WTC11 (cell line): ENCODE measurements around the gene TUBB2B. TPM values are rescaled to one million over a fixed set of nuclear protein-coding genes. Genes with fewer than 3 reads are reported as not detected.

Source experiments
- ATAC-seq: fragments of 200-7000 bp; cut with Tn5 transposase; 2 replicates; pipeline ENCODE4 v1.10.0; 2021; ENCODE audit warnings: mild to moderate bottlenecking, moderate library complexity
- CTCF ChIA-PET: fragments of 300-600 bp; sonication (Branson Sonifier 250); formaldehyde crosslinking; loops from one replicate; lab custom pipeline; 2021; ENCODE audit warnings: antibody characterized with exemption; lab: Charles Lee
- POLR2A ChIA-PET: fragments of 350-600 bp; sonication (Branson Sonifier 250); formaldehyde crosslinking; loops from one replicate; lab custom pipeline; 2021; ENCODE audit warnings: antibody characterized with exemption; lab: Charles Lee
- DNase-seq: peaks from one replicate; pipeline ENCODE4 v3.0.0; 2021; ENCODE audit warnings: low spot score
- H3K27ac Mint-ChIP-seq: 2 replicates; pipeline ENCODE4 v1.8.0; 2021; ENCODE audit warnings: mixed read lengths
- H3K27me3 Mint-ChIP-seq: 2 replicates; pipeline ENCODE4 v1.8.0; 2021; ENCODE audit warnings: low read depth, mild to moderate bottlenecking, moderate library complexity, mixed read lengths
- H3K36me3 Mint-ChIP-seq: 2 replicates; pipeline ENCODE4 v1.8.0; 2021; ENCODE audit warnings: mixed read lengths
- H3K4me1 Mint-ChIP-seq: 2 replicates; pipeline ENCODE4 v1.8.0; 2022; ENCODE audit warnings: mixed read lengths
- H3K4me3 Mint-ChIP-seq: 2 replicates; pipeline ENCODE4 v1.8.0; 2021; ENCODE audit warnings: mild to moderate bottlenecking, moderate library complexity, mixed read lengths
- H3K9me3 Mint-ChIP-seq: 2 replicates; pipeline ENCODE4 v1.8.0; 2021; ENCODE audit warnings: mixed read lengths
- CREB1 ChIP-seq: sonication (generic); formaldehyde crosslinking; IDR thresholded peaks from 2 replicates; pipeline ENCODE4 v1.8.0; 2023; ENCODE audit warnings: mild to moderate bottlenecking, missing genetic modification reagents
- ELF4 ChIP-seq: sonication (generic); formaldehyde crosslinking; IDR thresholded peaks from 2 replicates; pipeline ENCODE4 v1.8.1; 2022; ENCODE audit warnings: low read depth, mild to moderate bottlenecking, moderate library complexity, missing genetic modification reagents
- ESRRA ChIP-seq: sonication (generic); formaldehyde crosslinking; IDR thresholded peaks from 2 replicates; pipeline ENCODE4 v1.8.1; 2022; ENCODE audit warnings: mild to moderate bottlenecking, missing genetic modification reagents, borderline replicate concordance
- GABPB1 ChIP-seq: sonication (generic); formaldehyde crosslinking; IDR thresholded peaks from 2 replicates; pipeline ENCODE4 v1.8.1; 2023; ENCODE audit warnings: mild to moderate bottlenecking, missing genetic modification reagents
- HMGXB4 ChIP-seq: sonication (generic); formaldehyde crosslinking; IDR thresholded peaks from 2 replicates; pipeline ENCODE4 v1.8.1; 2023; ENCODE audit warnings: mild to moderate bottlenecking, moderate library complexity, missing genetic modification reagents
- JUN ChIP-seq: sonication (generic); formaldehyde crosslinking; IDR thresholded peaks from 2 replicates; pipeline ENCODE4 v1.8.0; 2023; ENCODE audit warnings: mild to moderate bottlenecking, missing genetic modification reagents
- MAX ChIP-seq: sonication (generic); formaldehyde crosslinking; IDR thresholded peaks from 2 replicates; pipeline ENCODE4 v1.8.0; 2022; ENCODE audit warnings: mild to moderate bottlenecking, missing genetic modification reagents
- MLX ChIP-seq: sonication (generic); formaldehyde crosslinking; IDR thresholded peaks from 2 replicates; pipeline ENCODE4 v1.8.1; 2023; ENCODE audit warnings: mild to moderate bottlenecking, missing genetic modification reagents, moderate library complexity
- NFE2L1 ChIP-seq: sonication (generic); formaldehyde crosslinking; IDR thresholded peaks from 2 replicates; pipeline ENCODE4 v1.8.1; 2023; ENCODE audit warnings: missing genetic modification reagents
- NR3C1 ChIP-seq: sonication (generic); formaldehyde crosslinking; conservative IDR thresholded peaks from 2 replicates; pipeline ENCODE4 v1.8.1; 2023; ENCODE audit warnings: low read depth, mild to moderate bottlenecking, missing genetic modification reagents
- RORB ChIP-seq: fragments of 250-450 bp; sonication (Bioruptor Pico); IDR thresholded peaks from 2 replicates; pipeline ENCODE4 v1.9.0; 2021; ENCODE audit warnings: mild to moderate bottlenecking
- SMAD3 ChIP-seq: sonication (generic); formaldehyde crosslinking; IDR thresholded peaks from 2 replicates; pipeline ENCODE4 v1.8.0; 2022; ENCODE audit warnings: missing genetic modification reagents, mild to moderate bottlenecking, borderline replicate concordance
- SP1 ChIP-seq: sonication (generic); formaldehyde crosslinking; conservative IDR thresholded peaks from 2 replicates; pipeline ENCODE4 v1.8.1; 2022; ENCODE audit warnings: missing genetic modification reagents
- TCF7 ChIP-seq: sonication (generic); formaldehyde crosslinking; IDR thresholded peaks from 2 replicates; pipeline ENCODE4 v1.8.0; 2022; ENCODE audit warnings: mild to moderate bottlenecking, low read depth, missing genetic modification reagents, moderate library complexity
- TP53 ChIP-seq: sonication (generic); formaldehyde crosslinking; IDR thresholded peaks from 2 replicates; pipeline ENCODE4 v1.8.1; 2023; ENCODE audit warnings: mild to moderate bottlenecking, missing genetic modification reagents
- ZMAT4 ChIP-seq: fragments of 250-450 bp; sonication (Bioruptor Pico); IDR thresholded peaks from 2 replicates; pipeline ENCODE4 v1.9.0; 2021; ENCODE audit warnings: mild to moderate bottlenecking
- ZNF232 ChIP-seq: sonication (generic); formaldehyde crosslinking; IDR thresholded peaks from 2 replicates; pipeline ENCODE4 v1.8.0; 2022; ENCODE audit warnings: mild to moderate bottlenecking, missing genetic modification reagents
- total RNA-seq: library from RNA; stranded (reverse); gene quantifications from 3 replicates; pipeline ENCODE4 v1.2.3, GENCODE V29; 2021
- TF ChIP-seq, protein P1 (sequence below): sonication (generic); formaldehyde crosslinking; IDR thresholded peaks from 2 replicates; pipeline ENCODE4 v1.8.0; 2023; ENCODE audit warnings: mild to moderate bottlenecking, missing genetic modification reagents
- TF ChIP-seq, protein P2 (sequence below): fragments of 250-450 bp; sonication (Bioruptor Pico); IDR thresholded peaks from 2 replicates; pipeline ENCODE4 v2.1.2; 2022; ENCODE audit warnings: mild to moderate bottlenecking, moderate library complexity
- TF ChIP-seq, protein P3 (sequence below): sonication (generic); formaldehyde crosslinking; IDR thresholded peaks from 2 replicates; pipeline ENCODE4 v1.8.1; 2023; ENCODE audit warnings: mild to moderate bottlenecking, missing genetic modification reagents
- TF ChIP-seq, protein P4 (sequence below): fragments of 250-450 bp; sonication (Bioruptor Pico); IDR thresholded peaks from 2 replicates; pipeline ENCODE4 v1.8.0; 2021; ENCODE audit warnings: mild to moderate bottlenecking

TUBB2B gene
- total RNA-seq, 1 experiment from 2014 or later: 591 TPM

DNA sequence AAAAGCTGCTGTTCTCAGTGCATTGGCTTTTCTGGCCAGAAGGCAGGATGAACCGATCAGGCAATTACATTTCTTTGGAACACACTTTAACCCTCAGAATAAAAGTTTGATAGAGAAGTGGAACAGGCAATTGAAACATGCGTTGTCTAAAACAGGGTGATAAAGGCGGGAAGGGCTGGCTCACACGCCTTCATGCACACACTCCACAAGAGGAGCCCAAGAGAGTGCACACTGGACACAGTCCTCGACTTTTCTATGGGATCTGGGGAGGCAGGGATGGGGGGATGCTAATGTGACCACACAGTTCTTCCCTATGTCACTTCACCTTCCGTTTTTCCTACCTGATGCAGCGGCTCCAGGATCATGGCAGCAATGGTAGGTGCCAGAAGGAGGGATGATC, 39.2 kb downstream of the TUBB2B start:
- ChIA-PET POLR2A (no interaction called here), CTCF (no interaction called here)
- no peak overlapping the region for H3K27ac Mint-ChIP-seq
- H3K9me3 Mint-ChIP-seq: peaks cover 15% of the 10 kb centered on the region
- peaks cover 15% of the 10 kb centered on the region for H3K36me3 Mint-ChIP-seq
- H3K27me3 Mint-ChIP-seq: no peaks in the 10 kb centered on the region
- no peak for ATAC-seq
- no peak overlapping the region for H3K4me3 Mint-ChIP-seq
- TF ChIP-seq RORB (CRISPR knock-in tag) (no peak), JUN (CRISPR knock-in tag) (no peak), NR3C1 (CRISPR knock-in tag) (no peak)
- no peak for DNase-seq
- H3K4me1 Mint-ChIP-seq: peaks cover 11% of the 10 kb centered on the region

DNA sequence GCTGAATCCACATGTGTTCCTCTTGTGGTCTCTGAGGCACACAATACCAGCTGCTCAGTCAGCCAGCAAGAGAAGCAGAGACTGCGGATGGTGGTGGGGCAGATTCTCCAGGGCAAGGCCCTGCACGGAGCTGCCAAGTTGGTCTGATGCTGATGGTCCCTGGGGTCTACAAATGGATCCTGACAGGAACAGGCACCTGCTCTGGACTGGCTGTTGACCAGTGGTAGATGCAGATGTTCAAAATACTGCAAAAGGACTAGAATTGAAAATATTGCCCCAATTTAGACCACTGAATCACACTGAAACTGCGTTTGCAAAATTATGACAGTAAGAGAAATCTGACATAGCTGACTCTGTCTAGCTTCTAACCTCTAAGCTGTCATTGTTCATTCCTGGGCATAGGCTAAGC, 40.5 kb downstream of the TUBB2B start:
- Mint-ChIP-seq H3K4me1 (peaks cover 9% of the 10 kb centered on the region), H3K36me3 (peaks cover 15% of the 10 kb centered on the region), H3K9me3 (peaks cover 15% of the 10 kb centered on the region), H3K4me3 (no peak overlapping the region), H3K27me3 (no peaks in the 10 kb centered on the region), H3K27ac (no peak overlapping the region)
- ChIA-PET POLR2A (interaction anchor here (0.6 to 1.3 kb wide), 2 partner anchors 12 to 102 kb away, joined by 3 read pairs; no protein-coding TSS in a partner anchor), CTCF (interaction anchor here (0.6 to 1.8 kb wide), 3 partner anchors 7 to 270 kb away, joined by 3 to 4 read pairs (median 4); partner anchors contain the start of gene SLC22A23)
- no peak for DNase-seq
- TF ChIP-seq TP53 (CRISPR knock-in tag) (no peak), TCF7 (CRISPR knock-in tag) (no peak), JUN (CRISPR knock-in tag) (no peak), GABPB1 (CRISPR knock-in tag) (no peak), NFE2L1 (no peak), MLX (CRISPR knock-in tag) (no peak), MAX (CRISPR knock-in tag) (no peak), SMAD3 (CRISPR knock-in tag) (no peak), HMGXB4 (no peak), ESRRA (no peak), ELF4 (CRISPR knock-in tag) (no peak)
- TF ChIP-seq, protein P1, sequence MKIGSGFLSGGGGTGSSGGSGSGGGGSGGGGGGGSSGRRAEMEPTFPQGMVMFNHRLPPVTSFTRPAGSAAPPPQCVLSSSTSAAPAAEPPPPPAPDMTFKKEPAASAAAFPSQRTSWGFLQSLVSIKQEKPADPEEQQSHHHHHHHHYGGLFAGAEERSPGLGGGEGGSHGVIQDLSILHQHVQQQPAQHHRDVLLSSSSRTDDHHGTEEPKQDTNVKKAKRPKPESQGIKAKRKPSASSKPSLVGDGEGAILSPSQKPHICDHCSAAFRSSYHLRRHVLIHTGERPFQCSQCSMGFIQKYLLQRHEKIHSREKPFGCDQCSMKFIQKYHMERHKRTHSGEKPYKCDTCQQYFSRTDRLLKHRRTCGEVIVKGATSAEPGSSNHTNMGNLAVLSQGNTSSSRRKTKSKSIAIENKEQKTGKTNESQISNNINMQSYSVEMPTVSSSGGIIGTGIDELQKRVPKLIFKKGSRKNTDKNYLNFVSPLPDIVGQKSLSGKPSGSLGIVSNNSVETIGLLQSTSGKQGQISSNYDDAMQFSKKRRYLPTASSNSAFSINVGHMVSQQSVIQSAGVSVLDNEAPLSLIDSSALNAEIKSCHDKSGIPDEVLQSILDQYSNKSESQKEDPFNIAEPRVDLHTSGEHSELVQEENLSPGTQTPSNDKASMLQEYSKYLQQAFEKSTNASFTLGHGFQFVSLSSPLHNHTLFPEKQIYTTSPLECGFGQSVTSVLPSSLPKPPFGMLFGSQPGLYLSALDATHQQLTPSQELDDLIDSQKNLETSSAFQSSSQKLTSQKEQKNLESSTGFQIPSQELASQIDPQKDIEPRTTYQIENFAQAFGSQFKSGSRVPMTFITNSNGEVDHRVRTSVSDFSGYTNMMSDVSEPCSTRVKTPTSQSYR (CRISPR knock-in tag): no peak
- TF ChIP-seq, protein P2, sequence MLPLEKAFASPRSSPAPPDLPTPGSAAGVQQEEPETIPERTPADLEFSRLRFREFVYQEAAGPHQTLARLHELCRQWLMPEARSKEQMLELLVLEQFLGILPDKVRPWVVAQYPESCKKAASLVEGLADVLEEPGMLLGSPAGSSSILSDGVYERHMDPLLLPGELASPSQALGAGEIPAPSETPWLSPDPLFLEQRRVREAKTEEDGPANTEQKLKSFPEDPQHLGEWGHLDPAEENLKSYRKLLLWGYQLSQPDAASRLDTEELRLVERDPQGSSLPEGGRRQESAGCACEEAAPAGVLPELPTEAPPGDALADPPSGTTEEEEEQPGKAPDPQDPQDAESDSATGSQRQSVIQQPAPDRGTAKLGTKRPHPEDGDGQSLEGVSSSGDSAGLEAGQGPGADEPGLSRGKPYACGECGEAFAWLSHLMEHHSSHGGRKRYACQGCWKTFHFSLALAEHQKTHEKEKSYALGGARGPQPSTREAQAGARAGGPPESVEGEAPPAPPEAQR (CRISPR knock-in tag): no peak
- TF ChIP-seq, all 79 proteins: peak for 0
- no peak for ATAC-seq

DNA sequence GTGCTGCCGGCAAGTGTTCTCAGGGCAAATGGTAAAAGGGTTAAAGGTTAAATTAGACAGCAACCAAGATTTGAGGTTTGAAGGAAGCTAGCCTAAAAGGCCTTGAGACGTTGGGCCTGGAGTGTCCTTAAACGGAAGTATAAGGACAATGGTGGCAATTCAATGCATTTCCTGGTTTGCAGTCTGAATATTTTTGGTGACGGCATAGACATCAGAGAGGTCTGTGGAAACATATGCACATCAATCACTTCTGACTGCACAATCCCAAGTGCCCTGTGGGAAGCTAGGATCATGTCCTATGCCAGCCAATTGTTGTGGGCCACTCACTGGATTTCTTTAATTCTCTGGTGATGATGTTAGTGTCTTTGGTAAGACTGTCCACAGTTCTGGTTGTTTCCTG, 44.4 kb downstream of the TUBB2B start:
- ATAC-seq (no peak), DNase-seq (no peak)
- Mint-ChIP-seq H3K27me3 (no peaks in the 10 kb centered on the region; the same call in 1 of the 2 replicates), H3K27ac (no peak overlapping the region), H3K36me3 (peaks cover 5% of the 10 kb centered on the region; the same call in 1 of the 2 replicates), H3K4me3 (no peak overlapping the region), H3K9me3 (peaks cover 4% of the 10 kb centered on the region), H3K4me1 (peaks cover 14% of the 10 kb centered on the region)
- CTCF ChIA-PET: interaction anchor here (1.1 kb wide), 1 partner anchor 68 kb away, joined by 4 read pairs; no protein-coding TSS in a partner anchor
- POLR2A ChIA-PET: no interaction called here
- no peak for TF ChIP-seq TP53 (CRISPR knock-in tag)
- TF ChIP-seq ZMAT4 (CRISPR knock-in tag): no peak
- no peak for TF ChIP-seq CREB1 (CRISPR knock-in tag)
- TF ChIP-seq, protein P3, sequence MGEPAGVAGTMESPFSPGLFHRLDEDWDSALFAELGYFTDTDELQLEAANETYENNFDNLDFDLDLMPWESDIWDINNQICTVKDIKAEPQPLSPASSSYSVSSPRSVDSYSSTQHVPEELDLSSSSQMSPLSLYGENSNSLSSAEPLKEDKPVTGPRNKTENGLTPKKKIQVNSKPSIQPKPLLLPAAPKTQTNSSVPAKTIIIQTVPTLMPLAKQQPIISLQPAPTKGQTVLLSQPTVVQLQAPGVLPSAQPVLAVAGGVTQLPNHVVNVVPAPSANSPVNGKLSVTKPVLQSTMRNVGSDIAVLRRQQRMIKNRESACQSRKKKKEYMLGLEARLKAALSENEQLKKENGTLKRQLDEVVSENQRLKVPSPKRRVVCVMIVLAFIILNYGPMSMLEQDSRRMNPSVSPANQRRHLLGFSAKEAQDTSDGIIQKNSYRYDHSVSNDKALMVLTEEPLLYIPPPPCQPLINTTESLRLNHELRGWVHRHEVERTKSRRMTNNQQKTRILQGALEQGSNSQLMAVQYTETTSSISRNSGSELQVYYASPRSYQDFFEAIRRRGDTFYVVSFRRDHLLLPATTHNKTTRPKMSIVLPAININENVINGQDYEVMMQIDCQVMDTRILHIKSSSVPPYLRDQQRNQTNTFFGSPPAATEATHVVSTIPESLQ (CRISPR knock-in tag): no peak
- no peak for TF ChIP-seq ZNF232 (CRISPR knock-in tag)
- TF ChIP-seq SP1 (CRISPR knock-in tag): no peak
- TF ChIP-seq, protein P4, sequence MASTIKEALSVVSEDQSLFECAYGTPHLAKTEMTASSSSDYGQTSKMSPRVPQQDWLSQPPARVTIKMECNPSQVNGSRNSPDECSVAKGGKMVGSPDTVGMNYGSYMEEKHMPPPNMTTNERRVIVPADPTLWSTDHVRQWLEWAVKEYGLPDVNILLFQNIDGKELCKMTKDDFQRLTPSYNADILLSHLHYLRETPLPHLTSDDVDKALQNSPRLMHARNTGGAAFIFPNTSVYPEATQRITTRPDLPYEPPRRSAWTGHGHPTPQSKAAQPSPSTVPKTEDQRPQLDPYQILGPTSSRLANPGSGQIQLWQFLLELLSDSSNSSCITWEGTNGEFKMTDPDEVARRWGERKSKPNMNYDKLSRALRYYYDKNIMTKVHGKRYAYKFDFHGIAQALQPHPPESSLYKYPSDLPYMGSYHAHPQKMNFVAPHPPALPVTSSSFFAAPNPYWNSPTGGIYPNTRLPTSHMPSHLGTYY (CRISPR knock-in tag): no peak
